ENCODE results near the gene PPP3CA.
"Not testable (repeated sequence)": the region's sequence is repeated elsewhere in the genome, so short reads cannot be mapped to it uniquely, and the experiment has no call there.

The PPP3CA gene

DNA sequence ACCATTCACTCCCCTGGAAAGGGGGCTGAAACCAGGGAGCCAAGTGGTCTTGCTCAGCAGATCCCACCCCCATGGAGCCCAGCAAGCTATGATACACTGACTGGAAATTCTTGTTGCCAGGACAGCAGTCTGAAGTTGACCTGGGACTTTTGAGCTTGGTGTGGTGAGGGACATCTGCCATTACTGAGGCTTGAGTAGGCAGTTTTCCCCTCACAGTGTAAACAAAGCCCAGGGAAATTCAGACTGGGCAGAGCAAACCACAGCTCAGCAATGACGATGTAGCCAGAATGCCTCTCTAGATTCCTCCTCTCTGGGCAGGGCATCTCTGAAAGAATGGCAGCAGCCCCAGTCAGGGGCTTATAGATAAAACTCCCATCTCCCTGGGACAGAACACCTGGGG is 218.4 kb downstream of the PPP3CA start:
- WGBS (ENCODE audit: insufficient coverage) = 86% methylated on average over 1 of the region's 1 CpG
- CTCF ChIA-PET; H3K4me1 ChIP-seq (ENCODE audit: control extremely low read depth in 1 of 4, control insufficient read depth in 4 of 4, insufficient read depth in 4 of 4, low read length in 3 of 4); H3K27ac ChIP-seq (ENCODE audit: insufficient read depth in 1 of 2, low read depth in 1 of 2, low read length in 2 of 2, poor library complexity in 1 of 2, severe bottlenecking in 2 of 2); POLR2A ChIA-PET; H3K36me3 ChIP-seq (ENCODE audit: control insufficient read depth in 4 of 4, insufficient read depth in 4 of 4, low read length in 3 of 4); H3K4me3 ChIP-seq (ENCODE audit: control insufficient read depth in 1 of 7, extremely low read depth in 1 of 7, insufficient read depth in 4 of 7, low read depth in 2 of 7, low read length in 6 of 7); DNase-seq; H3K27me3 ChIP-seq (replicated peaks in 2 of 5; ENCODE audit: control insufficient read depth in 4 of 5, insufficient read depth in 5 of 5, low read length in 4 of 5): not testable (repeated sequence)
- peaks cover 0 to 12% (median 0%) of the 10 kb centered on the region in 5 experiments for H3K9me3 ChIP-seq (ENCODE audit: control extremely low read depth in 1 of 5, control insufficient read depth in 4 of 5, insufficient read depth in 2 of 5, low read depth in 1 of 5, low read length in 4 of 5)

DNA sequence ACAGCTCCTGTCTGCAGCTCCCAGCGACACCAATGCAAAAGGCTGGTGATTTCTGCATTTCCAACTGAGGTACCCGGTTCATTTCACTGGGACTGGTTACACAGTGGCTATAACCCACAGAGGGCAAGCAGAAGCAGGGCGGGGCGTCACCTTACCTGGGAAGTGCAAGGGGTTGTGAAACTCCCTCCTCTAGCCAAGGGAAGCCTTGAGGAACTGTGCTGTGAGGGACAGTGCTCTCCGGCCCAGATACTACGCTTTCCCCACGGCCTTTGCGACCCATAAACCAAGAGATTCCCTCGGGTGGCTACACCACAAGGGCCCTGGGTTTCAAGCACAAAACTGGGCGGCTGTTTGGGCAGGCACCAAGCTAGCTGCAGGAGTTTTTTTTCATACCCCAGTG is 218.9 kb downstream of the PPP3CA start:
- Histone ChIP-seq H3K9me3 (ENCODE audit: control extremely low read depth in 1 of 5, control insufficient read depth in 4 of 5, insufficient read depth in 2 of 5, low read depth in 1 of 5, low read length in 4 of 5) (peaks cover 0 to 12% (median 0%) of the 10 kb centered on the region in 5 experiments), H3K27ac (ENCODE audit: insufficient read depth in 1 of 2, low read depth in 1 of 2, low read length in 2 of 2, poor library complexity in 1 of 2, severe bottlenecking in 2 of 2) (no peak overlapping the region), H3K27me3 (replicated peaks in 2 of 5; ENCODE audit: control insufficient read depth in 4 of 5, insufficient read depth in 5 of 5, low read length in 4 of 5) (no peaks in the 10 kb centered on the region), H3K36me3 (ENCODE audit: control insufficient read depth in 4 of 4, insufficient read depth in 4 of 4, low read length in 3 of 4) (no peaks in the 10 kb centered on the region), H3K4me1 (ENCODE audit: control extremely low read depth in 1 of 4, control insufficient read depth in 4 of 4, insufficient read depth in 4 of 4, low read length in 3 of 4) (no peaks in the 10 kb centered on the region), H3K4me3 (ENCODE audit: control insufficient read depth in 1 of 7, extremely low read depth in 1 of 7, insufficient read depth in 4 of 7, low read depth in 2 of 7, low read length in 6 of 7) (no peak overlapping the region)
- ChIA-PET CTCF (no interaction called here), POLR2A (no interaction called here)
- no peak for DNase-seq
- 100% methylated on average over 10 of the region's 10 CpGs for WGBS (ENCODE audit: insufficient coverage)

DNA sequence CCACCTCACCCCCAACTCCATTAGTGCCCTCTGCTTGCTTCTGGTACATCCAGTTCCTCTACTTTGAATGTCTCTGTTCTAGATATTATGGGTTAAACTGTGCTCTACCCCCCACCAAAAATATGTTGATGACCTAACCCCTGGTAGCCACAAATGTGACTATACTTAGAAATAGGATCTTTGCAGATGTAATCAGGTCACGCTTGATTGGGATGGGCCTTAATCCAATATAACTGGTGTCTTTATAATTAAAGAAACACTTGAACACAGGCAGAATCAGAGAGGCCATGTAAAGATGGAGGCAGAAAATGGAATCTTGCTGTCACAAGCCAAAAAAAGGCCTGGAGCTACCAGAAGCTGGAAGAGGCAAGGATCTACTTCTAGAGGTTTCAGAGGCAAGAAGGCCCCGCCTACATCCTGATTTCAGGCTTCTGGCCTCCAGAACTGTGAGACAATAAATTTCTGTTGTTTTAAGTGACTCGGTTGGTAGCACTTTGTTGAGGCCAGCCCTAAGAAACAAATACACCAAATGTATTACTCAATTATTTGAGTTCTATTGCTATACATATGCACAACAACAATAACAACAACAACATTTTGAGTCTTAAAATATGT is 220.0 kb downstream of the PPP3CA start:
- WGBS (ENCODE audit: insufficient coverage) = 100% methylated on average over 1 of the region's 3 CpGs
- Histone ChIP-seq H3K9me3 (ENCODE audit: control extremely low read depth in 1 of 5, control insufficient read depth in 4 of 5, insufficient read depth in 2 of 5, low read depth in 1 of 5, low read length in 4 of 5) (peaks cover 0 to 12% (median 0%) of the 10 kb centered on the region in 5 experiments), H3K27ac (ENCODE audit: insufficient read depth in 1 of 2, low read depth in 1 of 2, low read length in 2 of 2, poor library complexity in 1 of 2, severe bottlenecking in 2 of 2) (no peak overlapping the region), H3K4me3 (ENCODE audit: control insufficient read depth in 1 of 7, extremely low read depth in 1 of 7, insufficient read depth in 4 of 7, low read depth in 2 of 7, low read length in 6 of 7) (no peak overlapping the region), H3K4me1 (ENCODE audit: control extremely low read depth in 1 of 4, control insufficient read depth in 4 of 4, insufficient read depth in 4 of 4, low read length in 3 of 4) (peaks cover 0 to under 1% (median 0%) of the 10 kb centered on the region in 4 experiments), H3K36me3 (ENCODE audit: control insufficient read depth in 4 of 4, insufficient read depth in 4 of 4, low read length in 3 of 4) (no peaks in the 10 kb centered on the region), H3K27me3 (replicated peaks in 2 of 5; ENCODE audit: control insufficient read depth in 4 of 5, insufficient read depth in 5 of 5, low read length in 4 of 5) (no peaks in the 10 kb centered on the region)
- POLR2A ChIA-PET = no interaction called here
- CTCF ChIA-PET = no interaction called here
- DNase-seq = no peak

DNA sequence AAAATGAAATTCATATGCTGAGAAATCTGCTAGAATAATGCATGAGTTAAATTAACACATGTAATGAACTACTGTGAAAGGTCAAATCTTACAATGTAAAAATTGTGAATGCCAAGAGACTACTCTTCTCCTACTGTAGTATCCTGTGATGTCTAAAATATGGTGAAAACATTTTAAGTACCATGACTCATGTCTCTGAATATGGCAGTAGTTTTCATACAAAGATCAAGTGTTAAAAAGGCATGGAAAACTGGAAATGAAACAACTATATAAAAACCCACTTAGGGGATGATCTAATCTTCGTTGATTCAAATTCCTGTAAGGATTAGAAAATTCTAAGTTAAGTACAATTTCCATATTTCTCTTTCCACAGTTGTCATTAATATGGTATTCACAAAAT is 221.3 kb downstream of the PPP3CA start:
- WGBS (ENCODE audit: insufficient coverage) = no CpG with 5 or more reads among the region's 1 CpG

DNA sequence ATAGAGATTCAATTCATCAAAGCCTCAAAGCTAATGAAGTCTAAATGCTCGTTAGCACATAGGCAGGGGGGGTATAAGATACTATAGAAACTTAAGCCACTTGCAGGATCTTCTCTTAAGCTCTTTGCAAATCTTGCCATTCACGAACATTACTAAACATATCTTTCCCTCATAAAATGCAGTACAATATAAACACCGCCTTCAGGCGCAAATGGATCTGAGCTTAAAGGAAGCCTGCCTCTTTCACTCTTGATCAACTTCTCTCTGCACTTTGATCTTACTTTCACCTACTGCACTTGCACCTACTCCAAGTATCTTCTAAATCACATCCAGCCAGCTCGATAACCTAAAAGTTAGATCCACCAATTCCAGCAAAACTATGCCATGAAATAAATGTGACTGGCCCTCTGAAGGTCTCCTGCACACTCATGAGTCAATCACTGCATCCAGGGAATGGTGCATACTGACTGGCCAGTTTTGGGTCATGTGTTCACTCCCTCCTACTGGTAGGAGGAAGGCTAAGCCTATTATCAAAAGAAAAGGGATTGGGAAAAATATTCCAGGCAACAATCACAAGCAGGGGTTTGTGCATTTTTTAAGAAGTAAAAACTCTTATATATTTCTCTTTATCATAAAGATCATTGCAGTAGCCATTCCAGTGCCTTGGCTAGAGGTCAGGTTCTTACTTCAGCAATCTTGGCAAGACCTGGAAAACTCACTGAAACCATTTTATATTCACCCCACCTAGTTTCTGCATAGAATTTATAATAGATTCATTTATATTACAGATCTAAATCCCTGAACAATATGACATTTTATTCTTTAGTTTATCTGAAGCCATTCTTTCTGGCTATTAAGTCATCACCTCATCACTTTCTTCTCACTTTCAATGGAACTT is 222.0 kb downstream of the PPP3CA start:
- CTCF ChIA-PET = no interaction called here
- POLR2A ChIA-PET = no interaction called here
- no peak for DNase-seq

More for the DNA sequence above, 221.3 kb downstream of the PPP3CA start:
- Histone ChIP-seq H3K4me3 (ENCODE audit: control insufficient read depth in 1 of 7, extremely low read depth in 1 of 7, insufficient read depth in 4 of 7, low read depth in 2 of 7, low read length in 6 of 7) (no peak overlapping the region), H3K9me3 (ENCODE audit: control extremely low read depth in 1 of 5, control insufficient read depth in 4 of 5, insufficient read depth in 2 of 5, low read depth in 1 of 5, low read length in 4 of 5) (peaks cover 0 to 10% (median 0%) of the 10 kb centered on the region in 5 experiments), H3K27me3 (replicated peaks in 2 of 5; ENCODE audit: control insufficient read depth in 4 of 5, insufficient read depth in 5 of 5, low read length in 4 of 5) (no peaks in the 10 kb centered on the region), H3K4me1 (ENCODE audit: control extremely low read depth in 1 of 4, control insufficient read depth in 4 of 4, insufficient read depth in 4 of 4, low read length in 3 of 4) (peaks cover 0 to 5% (median 0%) of the 10 kb centered on the region in 4 experiments), H3K36me3 (ENCODE audit: control insufficient read depth in 4 of 4, insufficient read depth in 4 of 4, low read length in 3 of 4) (no peaks in the 10 kb centered on the region), H3K27ac (ENCODE audit: insufficient read depth in 1 of 2, low read depth in 1 of 2, low read length in 2 of 2, poor library complexity in 1 of 2, severe bottlenecking in 2 of 2) (no peak overlapping the region)
- DNase-seq = no peak
- POLR2A ChIA-PET = no interaction called here
- CTCF ChIA-PET = no interaction called here

DNA sequence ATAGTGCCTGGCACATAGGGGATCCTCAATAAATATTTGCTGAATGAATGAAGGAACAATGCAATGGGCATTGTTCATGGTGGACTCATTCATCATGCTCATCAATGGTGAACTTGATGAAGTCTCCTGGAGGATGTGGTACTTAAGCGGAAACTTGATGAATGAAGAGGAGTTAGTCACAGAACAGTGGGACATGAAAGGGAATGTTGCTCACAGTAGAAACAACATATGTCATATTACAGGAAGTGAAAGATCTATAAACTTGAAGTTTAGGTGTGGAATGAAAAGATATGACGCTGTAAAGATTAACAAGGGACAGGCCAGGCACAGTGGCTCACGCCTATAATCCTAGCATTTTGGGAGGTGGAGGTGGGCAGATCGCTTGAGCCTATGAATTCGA is 224.1 kb downstream of the PPP3CA start:
- no peak for DNase-seq
- no peaks in the 10 kb centered on the region for H3K27me3 ChIP-seq (replicated peaks in 2 of 5; ENCODE audit: control insufficient read depth in 4 of 5, insufficient read depth in 5 of 5, low read length in 4 of 5)
- ChIA-PET CTCF (no interaction called here), POLR2A (no interaction called here)
- no peak overlapping the region for H3K27ac ChIP-seq (ENCODE audit: insufficient read depth in 1 of 2, low read depth in 1 of 2, low read length in 2 of 2, poor library complexity in 1 of 2, severe bottlenecking in 2 of 2)
- 100% methylated on average over 2 of the region's 5 CpGs for whole genome bisulfite sequencing (ENCODE audit: insufficient coverage)
- H3K9me3 ChIP-seq (ENCODE audit: control extremely low read depth in 1 of 5, control insufficient read depth in 4 of 5, insufficient read depth in 2 of 5, low read depth in 1 of 5, low read length in 4 of 5) = no peaks in the 10 kb centered on the region
- peaks cover 0 to 5% (median 0%) of the 10 kb centered on the region in 4 experiments for H3K4me1 ChIP-seq (ENCODE audit: control extremely low read depth in 1 of 4, control insufficient read depth in 4 of 4, insufficient read depth in 4 of 4, low read length in 3 of 4)
- no peaks in the 10 kb centered on the region for H3K36me3 ChIP-seq (ENCODE audit: control insufficient read depth in 4 of 4, insufficient read depth in 4 of 4, low read length in 3 of 4)
- H3K4me3 ChIP-seq (ENCODE audit: control insufficient read depth in 1 of 7, extremely low read depth in 1 of 7, insufficient read depth in 4 of 7, low read depth in 2 of 7, low read length in 6 of 7) = no peak overlapping the region

More for the DNA sequence above, 222.0 kb downstream of the PPP3CA start:
- peaks cover 0 to 5% (median 0%) of the 10 kb centered on the region in 4 experiments for H3K4me1 ChIP-seq (ENCODE audit: control extremely low read depth in 1 of 4, control insufficient read depth in 4 of 4, insufficient read depth in 4 of 4, low read length in 3 of 4)
- H3K27ac ChIP-seq (ENCODE audit: insufficient read depth in 1 of 2, low read depth in 1 of 2, low read length in 2 of 2, poor library complexity in 1 of 2, severe bottlenecking in 2 of 2) = no peak overlapping the region
- peaks cover 0 to 6% (median 0%) of the 10 kb centered on the region in 5 experiments for H3K9me3 ChIP-seq (ENCODE audit: control extremely low read depth in 1 of 5, control insufficient read depth in 4 of 5, insufficient read depth in 2 of 5, low read depth in 1 of 5, low read length in 4 of 5)
- no peaks in the 10 kb centered on the region for H3K36me3 ChIP-seq (ENCODE audit: control insufficient read depth in 4 of 4, insufficient read depth in 4 of 4, low read length in 3 of 4)
- no peaks in the 10 kb centered on the region for H3K27me3 ChIP-seq (replicated peaks in 2 of 5; ENCODE audit: control insufficient read depth in 4 of 5, insufficient read depth in 5 of 5, low read length in 4 of 5)
- 95% methylated on average over 4 of the region's 5 CpGs for WGBS (ENCODE audit: insufficient coverage)
- H3K4me3 ChIP-seq (ENCODE audit: control insufficient read depth in 1 of 7, extremely low read depth in 1 of 7, insufficient read depth in 4 of 7, low read depth in 2 of 7, low read length in 6 of 7) = no peak overlapping the region

DNA sequence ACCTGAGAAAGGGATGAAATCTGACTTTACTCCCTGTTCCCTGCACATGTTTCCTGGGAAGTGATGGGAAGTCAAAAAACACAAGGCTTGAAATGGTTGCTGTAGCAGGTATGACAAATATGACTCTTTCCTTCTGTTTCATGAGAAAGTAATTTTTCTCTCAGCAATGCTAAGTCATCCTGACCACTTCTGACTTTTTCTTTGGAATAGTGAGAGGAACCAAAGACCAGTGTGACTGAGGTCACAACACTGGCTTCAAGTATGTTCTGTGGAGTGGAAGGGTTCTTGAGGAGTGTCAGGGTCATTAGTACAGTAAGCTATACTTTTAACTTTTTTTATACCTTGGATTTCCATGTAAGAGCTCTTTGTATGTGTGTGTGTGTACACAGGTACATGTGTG is 225.3 kb downstream of the PPP3CA start:
- Histone ChIP-seq H3K27ac (ENCODE audit: insufficient read depth in 1 of 2, low read depth in 1 of 2, low read length in 2 of 2, poor library complexity in 1 of 2, severe bottlenecking in 2 of 2) (no peak overlapping the region), H3K4me1 (ENCODE audit: control extremely low read depth in 1 of 4, control insufficient read depth in 4 of 4, insufficient read depth in 4 of 4, low read length in 3 of 4) (peaks cover 0 to 5% (median 0%) of the 10 kb centered on the region in 4 experiments), H3K36me3 (ENCODE audit: control insufficient read depth in 4 of 4, insufficient read depth in 4 of 4, low read length in 3 of 4) (no peaks in the 10 kb centered on the region), H3K27me3 (replicated peaks in 2 of 5; ENCODE audit: control insufficient read depth in 4 of 5, insufficient read depth in 5 of 5, low read length in 4 of 5) (no peaks in the 10 kb centered on the region), H3K9me3 (ENCODE audit: control extremely low read depth in 1 of 5, control insufficient read depth in 4 of 5, insufficient read depth in 2 of 5, low read depth in 1 of 5, low read length in 4 of 5) (no peaks in the 10 kb centered on the region), H3K4me3 (ENCODE audit: control insufficient read depth in 1 of 7, extremely low read depth in 1 of 7, insufficient read depth in 4 of 7, low read depth in 2 of 7, low read length in 6 of 7) (no peak overlapping the region)
- CTCF ChIA-PET = no interaction called here
- POLR2A ChIA-PET = no interaction called here
- DNase-seq = no peak

Measured in common myeloid progenitor, CD34-positive (primary cell).